ENCODE results near the gene CACUL1. TPM values are rescaled to one million over a fixed set of nuclear protein-coding genes. Genes with fewer than 3 reads are reported as not detected.
"Not testable (repeated sequence)": the region's sequence is repeated elsewhere in the genome, so short reads cannot be mapped to it uniquely, and the experiment has no call there.

CACUL1 gene
- total and polyA plus RNA-seq, 5 experiments from 2014 or later = 23.1 to 42.1 (median 29.2) TPM

DNA sequence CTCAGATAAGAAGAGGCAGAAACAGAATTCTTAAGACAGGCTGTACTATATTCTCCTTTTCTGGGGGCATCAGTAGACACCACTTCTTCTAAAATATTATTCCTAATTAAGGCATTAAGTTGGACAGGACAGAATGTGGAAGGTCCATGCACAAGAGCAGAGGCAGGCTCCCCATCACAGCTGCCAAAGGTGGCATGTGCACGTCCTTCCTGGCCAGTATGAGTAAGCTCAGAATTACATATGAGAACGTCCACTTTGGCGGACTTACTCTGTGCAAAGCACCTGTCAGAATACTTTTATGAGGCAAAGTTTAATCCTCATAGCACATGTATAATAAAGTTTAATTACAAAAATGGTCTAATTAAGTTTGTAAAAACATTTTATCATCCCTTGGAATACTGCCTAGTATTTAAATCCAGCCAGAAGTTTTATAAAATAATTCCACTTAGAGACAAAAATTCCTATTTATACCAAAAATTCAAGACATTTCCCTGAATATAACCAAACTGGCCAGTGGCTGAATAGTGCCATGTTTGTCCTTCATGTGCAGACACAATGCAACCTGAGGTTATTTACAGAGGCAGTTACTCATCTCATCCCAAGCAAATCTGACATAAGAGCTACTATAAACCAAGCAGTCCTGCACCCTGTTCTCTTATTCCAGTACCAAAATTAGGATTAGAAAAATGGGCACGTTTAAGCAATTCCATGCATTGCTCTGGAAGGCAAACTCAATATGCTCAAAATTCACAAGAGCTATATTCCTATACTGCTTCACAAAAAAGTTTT lies 65.5 kb downstream of the CACUL1 start:
- POLR2A ChIA-PET = interaction anchor here (1.1 kb wide), 1 partner anchor 28 kb away, joined by 3 read pairs; no protein-coding TSS in a partner anchor
- DNase-seq (no peak), ATAC-seq (no peak)
- no peaks in the 10 kb centered on the region for H3K9me3 Mint-ChIP-seq
- no peaks in the 10 kb centered on the region for H3K27me3 Mint-ChIP-seq
- H3K27ac Mint-ChIP-seq = no peak overlapping the region
- peaks cover 16 to 32% (median 24%) of the 10 kb centered on the region in 4 donors for H3K4me1 Mint-ChIP-seq
- H3K36me3 Mint-ChIP-seq = peaks cover 8 to 71% (median 52%) of the 10 kb centered on the region in 3 donors
- H3K4me3 Mint-ChIP-seq = no peak overlapping the region

DNA sequence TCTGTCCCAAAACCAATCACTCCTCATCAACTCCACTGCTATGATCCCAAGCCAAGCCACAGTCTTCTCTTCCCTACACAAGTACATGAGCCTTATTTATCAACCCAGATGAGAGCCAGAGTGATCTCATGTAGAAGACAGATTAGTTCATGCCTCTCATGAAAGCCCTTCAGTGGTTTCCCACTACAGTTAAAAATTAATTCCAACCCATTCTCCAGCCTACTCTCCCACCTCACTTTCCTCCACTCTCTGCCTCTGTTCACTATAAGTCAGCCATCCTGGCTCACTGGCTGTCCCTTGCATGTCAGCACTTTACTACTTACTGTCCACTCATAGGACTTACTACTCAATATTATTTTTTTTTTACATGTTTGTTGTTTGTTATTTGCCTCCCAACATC lies 67.3 kb downstream of the CACUL1 start:
- Mint-ChIP-seq H3K27ac (peak overlapping the region in 5 of 10 donors; percentile 5 to 58 (median 39)), H3K27me3 (no peaks in the 10 kb centered on the region), H3K9me3 (no peaks in the 10 kb centered on the region), H3K4me1 (peaks cover 5 to 18% (median 15%) of the 10 kb centered on the region in 4 donors), H3K36me3 (peaks cover 8 to 79% (median 47%) of the 10 kb centered on the region in 3 donors), H3K4me3 (peak overlapping the region in 1 of 10 donors; percentile 21)
- DNase-seq (no peak), ATAC-seq (no peak)
- POLR2A ChIA-PET = no interaction called here

DNA sequence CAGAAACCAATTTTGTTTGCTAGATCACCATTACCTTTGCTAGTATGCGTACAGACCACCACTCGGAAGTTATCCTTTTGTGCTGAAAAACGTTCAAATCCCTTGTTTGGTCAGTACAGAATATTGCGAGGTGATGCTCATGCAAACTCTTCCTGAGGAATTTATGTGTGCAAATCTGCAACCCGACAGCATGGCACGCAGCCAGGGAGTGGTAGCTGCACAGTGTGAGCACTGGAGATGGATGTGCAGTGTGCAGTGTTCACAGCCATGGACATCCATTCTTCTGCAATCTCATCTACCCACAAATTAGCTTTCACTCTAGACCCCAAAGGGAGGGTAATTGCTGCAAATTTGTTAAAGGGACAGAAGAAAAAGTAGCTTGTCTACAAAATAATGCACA lies 72.2 kb downstream of the CACUL1 start:
- no peak for DNase-seq
- H3K27ac Mint-ChIP-seq = no peak overlapping the region
- H3K4me3 Mint-ChIP-seq = no peak overlapping the region
- H3K27me3 Mint-ChIP-seq = no peaks in the 10 kb centered on the region
- peaks cover 7 to 66% (median 45%) of the 10 kb centered on the region in 3 donors for H3K36me3 Mint-ChIP-seq
- POLR2A ChIA-PET = no interaction called here
- no peaks in the 10 kb centered on the region for H3K9me3 Mint-ChIP-seq
- no peak for ATAC-seq
- peaks cover 8 to 15% (median 12%) of the 10 kb centered on the region in 4 donors for H3K4me1 Mint-ChIP-seq

DNA sequence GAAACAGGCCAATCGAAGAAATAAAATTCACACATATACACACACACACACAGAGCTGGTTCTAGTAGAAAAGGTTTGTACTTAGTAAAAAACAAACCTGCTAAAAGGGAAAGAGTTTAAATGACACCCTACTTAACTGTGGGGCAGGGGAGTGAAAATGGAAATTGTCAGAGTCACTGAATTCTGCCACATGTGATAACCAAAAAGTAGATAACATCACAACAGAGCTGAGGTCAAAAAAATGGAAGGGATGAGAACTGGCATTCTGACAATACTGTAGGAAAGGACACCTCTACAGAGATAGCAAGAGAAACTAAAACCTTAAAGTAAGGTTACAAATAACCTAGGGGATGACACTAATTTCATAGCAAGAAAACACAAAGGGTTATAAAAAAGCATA lies 74.6 kb downstream of the CACUL1 start:
- DNase-seq = no peak
- peaks cover 6 to 16% (median 10%) of the 10 kb centered on the region in 4 donors for H3K4me1 Mint-ChIP-seq
- H3K27ac Mint-ChIP-seq = peak overlapping the region in 1 of 10 donors; percentile 7
- H3K4me3 Mint-ChIP-seq = no peak overlapping the region
- no peaks in the 10 kb centered on the region for H3K9me3 Mint-ChIP-seq
- H3K36me3 Mint-ChIP-seq = peaks cover 0 to 47% (median 26%) of the 10 kb centered on the region in 3 donors
- POLR2A ChIA-PET = no interaction called here
- ATAC-seq = no peak
- H3K27me3 Mint-ChIP-seq = no peaks in the 10 kb centered on the region

DNA sequence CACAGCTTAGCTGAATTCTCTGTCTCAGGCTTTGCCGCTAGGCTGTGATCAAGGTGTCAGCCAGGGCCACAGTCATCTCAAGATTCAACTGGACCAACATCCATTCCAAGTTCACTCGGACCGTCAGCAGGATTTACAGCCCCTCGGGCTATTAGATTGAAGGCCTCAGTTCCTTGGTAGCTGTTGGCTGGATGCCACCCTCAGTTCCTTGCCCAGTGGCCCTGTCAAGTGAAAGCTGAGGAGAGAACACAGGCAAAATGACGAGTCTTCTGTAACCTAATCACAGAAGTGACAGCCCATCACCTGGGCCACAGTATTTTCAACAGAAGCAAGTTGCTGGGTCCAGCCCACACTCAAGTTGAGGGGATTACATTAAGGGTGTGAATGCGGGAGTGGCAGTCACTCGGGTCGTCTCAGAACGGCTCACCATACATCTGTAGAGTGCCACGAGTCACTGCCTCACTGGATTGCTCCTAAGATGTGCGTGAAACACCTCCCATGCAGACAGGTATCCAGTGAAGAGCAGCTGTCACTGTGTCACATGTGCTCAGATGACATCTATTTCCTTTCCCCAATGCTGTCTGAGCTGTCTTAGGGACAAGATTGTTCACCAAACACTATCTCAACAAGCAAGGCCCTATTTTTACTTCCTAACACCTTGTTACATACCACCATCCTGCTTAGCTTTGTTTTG lies 80.4 kb downstream of the CACUL1 start:
- POLR2A ChIA-PET = no interaction called here
- no peak for DNase-seq
- Mint-ChIP-seq H3K27ac (peak overlapping the region in 8 of 10 donors; percentile 26 to 86 (median 69)), H3K9me3 (no peaks in the 10 kb centered on the region), H3K27me3 (no peaks in the 10 kb centered on the region), H3K4me3 (no peak overlapping the region), H3K4me1 (peaks cover 15 to 44% (median 21%) of the 10 kb centered on the region in 4 donors), H3K36me3 (peaks cover 0 to 5% (median 1%) of the 10 kb centered on the region in 3 donors)
- ATAC-seq = no peak

DNA sequence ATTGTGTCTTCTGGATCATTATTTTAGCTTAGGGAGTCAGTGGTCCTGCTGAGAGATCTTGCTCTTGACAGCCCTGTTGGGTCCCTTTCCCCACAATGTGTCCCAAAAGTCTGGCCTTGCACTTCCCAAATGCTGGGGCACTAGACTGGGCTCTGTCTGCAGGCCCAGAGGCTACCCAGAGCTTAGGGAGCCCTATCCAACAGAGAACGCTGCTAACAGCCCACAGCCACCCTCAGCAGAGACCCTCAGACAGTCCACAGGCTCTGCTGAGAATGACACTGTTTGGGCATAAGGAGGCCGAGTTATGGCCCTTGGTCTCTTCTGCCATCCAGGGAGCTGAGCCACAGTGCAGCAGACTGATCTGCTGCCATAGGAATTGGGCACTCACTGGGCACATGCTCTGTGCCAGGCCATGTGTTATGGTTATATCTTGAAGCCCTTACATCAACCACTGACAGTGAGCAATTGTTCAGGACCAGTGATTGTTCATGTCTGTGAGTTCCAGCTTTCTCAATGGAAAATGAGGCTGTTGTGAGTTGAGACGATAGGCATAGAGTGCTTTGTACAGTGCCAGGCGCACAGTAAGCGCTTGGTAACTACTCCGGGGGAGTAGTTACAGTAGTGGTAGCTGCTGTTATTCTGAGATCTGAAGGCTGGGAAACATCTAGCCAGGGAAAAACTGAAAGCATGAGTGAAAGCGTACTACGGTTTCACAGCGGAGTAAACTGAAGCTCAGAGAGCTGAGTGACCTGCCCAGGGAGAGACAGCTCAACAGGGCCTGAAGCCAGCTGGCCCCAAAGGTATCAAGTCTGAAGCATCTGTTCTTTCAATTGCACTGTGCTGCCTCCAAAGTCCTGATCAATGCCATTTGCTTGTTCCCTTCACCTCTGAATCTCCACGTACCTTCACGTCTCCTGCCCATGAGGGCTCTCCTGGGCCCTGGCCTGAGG lies 81.7 kb downstream of the CACUL1 start:
- no peak for ATAC-seq
- no peaks in the 10 kb centered on the region for H3K9me3 Mint-ChIP-seq
- H3K4me3 Mint-ChIP-seq = no peak overlapping the region
- H3K4me1 Mint-ChIP-seq = peaks cover 22 to 57% (median 32%) of the 10 kb centered on the region in 4 donors
- peak overlapping the region in 7 of 10 donors; percentile 12 to 80 (median 46) for H3K27ac Mint-ChIP-seq
- DNase-seq = no peak
- POLR2A ChIA-PET = interaction anchor here (1.3 kb wide), 1 partner anchor 11 kb away, joined by 4 read pairs; no protein-coding TSS in a partner anchor
- no peaks in the 10 kb centered on the region for H3K27me3 Mint-ChIP-seq
- H3K36me3 Mint-ChIP-seq = peaks cover 0 to 1% (median 0%) of the 10 kb centered on the region in 3 donors

DNA sequence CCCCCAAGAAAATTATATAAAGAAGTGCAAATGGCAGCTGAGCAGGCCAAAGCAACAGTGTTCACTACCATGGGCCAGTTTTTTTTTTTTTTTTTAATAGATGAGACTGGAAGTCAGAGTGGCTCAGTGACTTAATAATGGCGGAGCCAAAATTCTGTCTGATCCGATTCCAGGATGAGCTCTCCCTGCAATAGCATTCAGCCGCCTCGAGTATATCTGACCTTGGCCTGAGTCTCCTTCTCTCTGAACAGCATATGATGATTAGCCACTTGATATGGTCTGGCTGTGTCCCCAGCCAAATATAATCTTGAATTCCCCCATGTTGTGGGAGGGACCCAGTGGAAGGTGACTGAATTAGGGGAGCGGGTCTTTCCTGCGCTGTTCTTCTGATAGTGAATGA lies 82.6 kb downstream of the CACUL1 start:
- no peak overlapping the region for H3K4me3 Mint-ChIP-seq
- H3K4me1 Mint-ChIP-seq = peaks cover 21 to 50% (median 33%) of the 10 kb centered on the region in 4 donors
- no peaks in the 10 kb centered on the region for H3K9me3 Mint-ChIP-seq
- DNase-seq = no peak
- peaks cover 0 to 1% (median 0%) of the 10 kb centered on the region in 3 donors for H3K36me3 Mint-ChIP-seq
- H3K27me3 Mint-ChIP-seq = no peaks in the 10 kb centered on the region
- ATAC-seq = no peak
- peak overlapping the region in 2 of 10 donors; percentile 46 to 77 for H3K27ac Mint-ChIP-seq
- POLR2A ChIA-PET = interaction anchor here (1.3 kb wide), 1 partner anchor 10 kb away, joined by 4 read pairs; no protein-coding TSS in a partner anchor

DNA sequence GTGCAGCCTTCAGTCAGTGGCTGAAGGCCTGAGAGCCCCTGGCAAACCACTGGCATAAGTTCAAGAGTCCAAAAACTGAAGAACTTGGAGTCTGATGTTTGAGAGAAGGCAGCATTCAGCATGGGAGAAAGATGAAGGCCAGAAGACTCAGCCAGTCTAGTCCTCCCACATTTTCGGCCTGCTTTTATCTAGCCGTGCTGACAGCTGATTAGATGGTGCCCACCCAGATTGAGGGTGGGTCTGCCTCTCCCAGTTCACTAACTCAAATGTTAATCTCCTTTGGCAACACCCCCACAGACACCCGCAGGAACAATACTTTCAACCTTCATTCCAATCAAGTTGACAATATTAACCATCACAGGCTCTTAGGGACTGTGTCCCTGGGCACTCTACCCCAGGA lies 83.5 kb downstream of the CACUL1 start:
- Mint-ChIP-seq H3K4me1 (peaks cover 21 to 49% (median 35%) of the 10 kb centered on the region in 4 donors), H3K27ac (peak overlapping the region in 4 of 10 donors; percentile 16 to 94 (median 58))
- H3K4me3 Mint-ChIP-seq, H3K27me3 Mint-ChIP-seq, H3K36me3 Mint-ChIP-seq, POLR2A ChIA-PET, DNase-seq, H3K9me3 Mint-ChIP-seq, ATAC-seq: not testable (repeated sequence)

DNA sequence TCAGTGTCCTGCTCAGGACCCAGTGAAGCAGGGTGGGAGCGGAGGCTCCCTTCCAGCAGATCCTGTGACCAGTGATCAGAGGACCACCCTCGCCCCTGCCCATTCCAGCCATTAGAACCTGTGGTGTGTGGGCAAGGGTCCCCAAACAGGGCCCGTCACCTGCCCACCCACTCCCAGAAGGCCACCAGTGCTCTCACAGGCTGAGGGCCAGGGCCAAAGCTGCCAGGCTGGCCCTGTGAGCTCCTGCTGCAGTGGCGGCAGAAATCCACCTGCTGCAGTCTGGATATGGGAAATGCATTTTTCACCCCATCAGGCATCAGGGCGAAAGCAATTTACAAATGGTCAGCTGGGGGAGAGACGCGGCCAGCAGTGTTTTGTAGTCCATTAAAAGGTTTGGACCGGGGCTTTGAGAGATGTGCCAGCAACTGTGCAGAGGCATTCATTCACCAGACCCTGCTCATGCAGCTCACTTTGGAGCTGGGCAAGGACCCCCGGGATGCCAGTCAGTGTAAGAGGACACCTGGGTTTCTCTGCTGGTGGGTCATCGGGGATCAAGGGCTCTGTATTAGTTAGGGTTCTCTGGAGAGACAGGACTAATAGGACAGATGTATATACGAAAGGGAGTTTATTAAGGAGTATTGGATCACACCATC lies 84.2 kb downstream of the CACUL1 start:
- Mint-ChIP-seq H3K36me3 (no peaks in the 10 kb centered on the region), H3K9me3 (no peaks in the 10 kb centered on the region), H3K4me1 (peaks cover 21 to 49% (median 35%) of the 10 kb centered on the region in 4 donors), H3K4me3 (no peak overlapping the region), H3K27ac (peak overlapping the region in 3 of 10 donors; percentile 15 to 94 (median 16)), H3K27me3 (no peaks in the 10 kb centered on the region)
- DNase-seq (no peak), ATAC-seq (no peak)
- POLR2A ChIA-PET = no interaction called here

DNA sequence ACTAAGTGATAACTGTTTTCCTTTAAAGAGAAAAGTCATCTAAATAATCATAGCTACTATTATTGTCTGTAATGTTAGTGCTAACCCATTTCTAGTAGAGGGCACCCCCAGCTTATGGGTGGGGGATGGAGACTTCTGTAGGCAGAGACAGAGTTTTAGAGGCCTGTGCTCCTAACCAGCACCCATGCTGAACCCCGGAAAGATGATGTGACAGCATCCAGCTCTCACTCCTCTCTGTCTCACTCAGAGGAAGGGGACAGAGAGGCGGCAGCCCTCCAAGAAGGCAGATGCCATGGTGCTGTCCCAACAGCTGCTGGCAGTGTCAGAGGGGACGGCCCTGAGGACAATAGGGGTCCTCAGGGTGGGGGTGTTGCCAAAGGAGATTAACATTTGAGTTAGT lies 84.9 kb downstream of the CACUL1 start:
- no peaks in the 10 kb centered on the region for H3K9me3 Mint-ChIP-seq
- peak overlapping the region in 5 of 10 donors; percentile 3 to 78 (median 57) for H3K4me3 Mint-ChIP-seq
- H3K27me3 Mint-ChIP-seq = no peaks in the 10 kb centered on the region
- peaks cover 15 to 45% (median 34%) of the 10 kb centered on the region in 4 donors for H3K4me1 Mint-ChIP-seq
- H3K36me3 Mint-ChIP-seq = no peaks in the 10 kb centered on the region
- DNase-seq (no peak), ATAC-seq (peak; percentile 41 to 51)
- POLR2A ChIA-PET = no interaction called here
- peak overlapping the region in 9 of 10 donors; percentile 21 to 94 (median 59) for H3K27ac Mint-ChIP-seq

DNA sequence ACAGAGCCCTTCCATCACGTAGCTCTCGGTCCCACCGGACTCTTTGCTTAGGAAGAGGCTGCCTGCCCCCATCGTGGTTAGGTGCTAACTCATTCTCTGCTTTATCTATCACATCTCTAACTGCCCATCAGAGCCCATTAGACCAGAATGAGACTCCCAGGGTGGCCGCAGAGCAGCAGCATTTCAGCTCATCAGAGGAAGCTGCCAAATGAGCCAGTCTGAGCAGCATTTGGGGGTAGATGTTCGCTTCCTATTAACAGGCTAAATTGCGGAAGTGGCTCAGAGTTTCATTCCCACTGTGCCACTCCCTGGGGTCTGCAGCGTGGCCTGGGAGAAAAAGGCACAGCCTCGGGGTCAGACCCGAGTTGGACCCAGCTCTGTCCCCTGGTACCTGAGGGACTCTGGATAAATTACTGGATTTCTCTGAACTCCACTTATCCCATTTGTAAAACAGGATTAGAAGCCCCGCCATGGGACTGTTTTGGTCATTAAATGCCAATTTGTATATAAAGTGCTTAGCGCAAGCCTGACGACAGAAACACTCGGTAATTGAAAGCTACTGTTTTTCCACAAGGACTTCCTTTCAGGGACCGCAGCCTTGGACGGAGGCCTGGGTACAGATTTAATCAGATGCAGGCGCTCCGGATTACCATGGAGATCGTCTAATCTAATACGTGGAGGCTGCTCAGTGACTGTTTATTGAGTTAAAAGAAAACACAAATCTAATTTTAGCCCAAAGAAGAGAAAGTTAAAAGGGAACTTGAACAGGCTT lies 85.6 kb downstream of the CACUL1 start:
- peak in 3 of 10 donors; percentile 10 to 28 (median 21) for DNase-seq
- no peaks in the 10 kb centered on the region for H3K9me3 Mint-ChIP-seq
- peaks cover 14 to 46% (median 34%) of the 10 kb centered on the region in 4 donors for H3K4me1 Mint-ChIP-seq
- no peaks in the 10 kb centered on the region for H3K27me3 Mint-ChIP-seq
- H3K4me3 Mint-ChIP-seq = peak overlapping the region; percentile 24 to 78 (median 56)
- no peaks in the 10 kb centered on the region for H3K36me3 Mint-ChIP-seq
- POLR2A ChIA-PET = interaction anchor here (0.6 to 1.0 kb wide), 3 partner anchors 11 to 47 kb away, joined by 3 to 7 read pairs (median 5); no protein-coding TSS in a partner anchor
- H3K27ac Mint-ChIP-seq = peak overlapping the region in 9 of 10 donors; percentile 9 to 94 (median 73)
- ATAC-seq = peak; percentile 65 to 73
